Endometrial microvascular endothelial cells (primary cell): ENCODE data around the gene HIF1AN. TPM values are rescaled to one million over a fixed set of nuclear protein-coding genes. Genes with fewer than 3 reads are reported as not detected.

Experiments
- in situ Hi-C: cut with HindIII; loops from 2 replicates; pipeline ENCODE4 v1.10.0; 2017; ENCODE audit warnings: low sequenced_read_pairs, low pct_unique_long_range_greater_than_20kb; ENCODE audit errors: inconsistent ontology term
- total RNA-seq: library from RNA; depleted of rRNA; stranded (reverse); fragments of >200 nt; gene quantifications from one replicate; pipeline ENCODE4 v1.2.3, GENCODE V29; 2015; ENCODE audit errors: inconsistent ontology term

The HIF1AN gene
- total RNA-seq, 1 donor from 2014 or later = 5.4 TPM

DNA sequence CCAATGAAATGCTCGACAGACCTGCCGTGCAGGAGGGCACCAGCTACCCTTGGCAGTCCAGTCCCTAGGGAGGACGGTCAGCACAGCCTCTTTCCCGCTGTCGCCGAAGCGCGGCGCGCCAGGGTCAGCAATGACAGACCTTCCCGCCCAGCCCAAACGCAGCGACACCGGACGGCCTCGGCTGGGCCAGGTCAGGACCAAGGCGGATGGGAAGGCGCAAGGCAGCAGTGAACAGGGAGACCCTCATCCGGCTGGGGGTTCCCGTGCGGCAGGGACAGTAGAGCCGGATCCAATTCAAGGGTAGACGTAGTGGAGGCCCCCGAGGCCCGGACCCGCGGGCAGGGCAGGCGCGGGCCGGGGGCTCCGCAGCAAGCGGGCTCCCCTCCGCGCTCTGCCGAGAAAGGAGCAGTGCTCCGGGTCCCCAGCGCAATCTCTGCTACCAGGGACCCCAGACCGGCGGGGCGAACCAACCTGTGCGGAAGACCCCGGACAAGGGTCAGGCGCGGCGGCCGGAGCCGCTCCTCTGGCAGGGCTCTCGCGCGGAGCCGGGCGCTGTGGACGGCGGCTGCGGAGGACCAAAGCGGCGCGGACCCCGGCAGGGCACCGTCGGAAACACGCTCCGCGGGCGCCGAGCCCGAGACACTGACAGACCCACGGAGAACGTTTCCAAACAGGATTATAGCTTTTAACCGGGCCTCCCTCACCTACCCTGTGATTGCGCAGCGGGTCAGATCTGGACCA lies 16.3 kb upstream of the HIF1AN start, which contains the start of gene SEC31B:
Gene SEC31B, minus strand, starts transcription at position 551 of the 741 bp plus-strand sequence. CDS start 2,909 bp downstream, outside the sequence.
- in situ Hi-C loops = no loop called here

DNA sequence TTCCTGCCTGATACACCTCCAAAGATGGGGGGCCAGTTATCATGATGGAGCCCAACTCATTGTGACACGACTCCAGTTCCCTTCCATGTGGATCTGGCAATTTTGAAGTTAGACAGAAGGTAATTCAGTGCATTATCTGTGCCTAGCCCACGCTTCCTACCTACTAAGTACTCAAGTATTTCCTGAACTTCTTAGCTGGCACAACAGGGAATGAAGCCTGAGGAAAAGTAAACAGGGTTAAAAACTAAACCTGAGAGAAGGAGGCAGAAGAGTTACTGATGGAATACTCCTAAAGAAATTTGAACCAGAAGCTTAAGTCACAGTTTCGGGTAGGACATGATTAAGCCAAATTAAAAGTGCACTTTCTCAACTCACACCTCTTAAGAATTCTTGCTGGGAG lies 14.9 kb upstream of the HIF1AN start:
- in situ Hi-C loops = no loop called here

DNA sequence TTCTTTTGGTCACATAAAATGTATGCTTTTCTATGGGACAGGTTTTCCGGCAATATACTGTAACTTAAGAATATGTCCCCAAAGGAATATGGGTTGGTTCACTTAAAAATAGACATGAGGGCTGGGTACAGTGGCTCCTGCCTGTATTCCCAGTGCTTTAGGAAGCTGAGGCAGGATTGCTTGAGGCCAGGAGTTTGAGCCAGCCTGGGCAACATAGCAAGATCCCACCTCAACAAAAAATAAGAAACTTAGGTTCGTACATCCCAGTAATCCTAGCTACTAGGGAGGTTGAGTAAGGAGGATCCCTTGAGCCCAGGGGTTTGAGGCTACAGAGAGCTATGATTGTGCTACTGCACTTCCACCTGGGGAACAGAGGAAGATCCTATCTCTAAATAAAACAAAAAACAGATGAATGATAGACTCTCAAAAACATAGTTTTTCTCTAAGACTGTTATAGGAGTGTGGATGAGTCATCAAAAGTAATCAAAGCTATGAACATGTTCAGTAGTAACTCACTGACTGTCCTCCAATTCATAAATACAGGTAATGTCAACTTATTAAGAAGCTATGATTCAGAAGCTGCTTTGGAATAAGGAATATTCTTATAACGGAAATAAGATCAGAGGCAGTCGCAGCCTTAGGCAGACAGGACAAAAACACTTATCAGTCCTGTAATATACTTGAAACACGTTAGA lies 13.5 kb upstream of the HIF1AN start:
- in situ Hi-C loops = no loop called here

DNA sequence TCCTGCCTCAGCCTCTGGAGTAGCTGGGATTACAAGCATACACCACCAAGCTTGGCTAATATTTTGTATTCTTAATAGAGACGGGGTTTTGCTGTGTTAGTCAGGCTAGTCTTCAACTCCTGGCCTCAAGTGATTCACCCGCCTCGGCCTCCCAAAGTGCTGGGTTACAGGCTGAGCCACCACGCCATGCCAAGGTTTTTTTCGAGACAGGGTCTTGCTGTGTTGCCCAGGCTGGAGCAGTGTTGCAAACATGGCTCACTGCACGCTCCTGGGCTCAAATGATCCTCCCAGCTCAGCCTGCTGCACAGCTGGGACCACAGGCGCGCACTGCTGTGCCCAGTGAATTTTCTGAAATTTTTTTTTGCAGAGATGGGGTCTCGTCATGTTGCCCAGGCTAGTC lies 12.8 kb upstream of the HIF1AN start:
- in situ Hi-C loops = no loop called here

DNA sequence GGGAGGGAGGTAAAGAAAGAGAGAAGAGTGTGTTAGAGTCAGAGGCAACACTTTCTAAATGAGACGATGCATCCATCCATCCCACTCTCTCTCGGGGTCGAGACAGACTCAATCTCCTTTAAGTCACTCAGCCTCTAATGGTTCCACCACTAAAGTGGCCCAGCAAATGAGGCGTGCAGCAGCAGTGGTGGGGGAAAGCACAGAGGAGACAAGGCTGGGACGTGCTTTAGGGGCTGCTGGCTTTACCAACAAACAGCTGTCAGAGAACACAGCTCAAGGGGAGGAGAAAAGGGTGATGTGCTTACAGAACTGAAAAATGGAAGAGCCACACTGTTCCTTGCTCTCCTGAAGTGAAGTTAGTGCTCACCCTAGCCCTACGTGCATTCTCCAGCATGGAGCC lies 11.5 kb upstream of the HIF1AN start:
- in situ Hi-C loops = no loop called here

DNA sequence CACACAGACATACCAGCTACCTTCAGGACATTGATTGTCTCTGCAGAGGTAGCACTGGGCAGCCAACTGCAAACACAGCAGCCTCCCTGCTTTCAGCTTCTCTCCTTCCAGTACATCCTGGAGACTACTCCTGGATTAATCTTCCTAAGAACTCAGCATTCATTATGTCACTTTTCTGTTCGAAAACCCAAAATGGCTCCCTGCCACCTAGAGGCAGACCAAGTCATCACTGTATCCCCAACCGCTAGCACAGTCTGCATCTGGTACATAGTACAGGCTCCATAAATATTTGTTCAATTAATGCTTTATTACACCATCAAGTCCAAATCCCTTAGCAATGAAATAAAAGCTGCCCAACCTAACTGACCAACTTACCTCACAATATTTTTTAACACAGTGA lies 11.1 kb upstream of the HIF1AN start:
- in situ Hi-C loops = no loop called here

DNA sequence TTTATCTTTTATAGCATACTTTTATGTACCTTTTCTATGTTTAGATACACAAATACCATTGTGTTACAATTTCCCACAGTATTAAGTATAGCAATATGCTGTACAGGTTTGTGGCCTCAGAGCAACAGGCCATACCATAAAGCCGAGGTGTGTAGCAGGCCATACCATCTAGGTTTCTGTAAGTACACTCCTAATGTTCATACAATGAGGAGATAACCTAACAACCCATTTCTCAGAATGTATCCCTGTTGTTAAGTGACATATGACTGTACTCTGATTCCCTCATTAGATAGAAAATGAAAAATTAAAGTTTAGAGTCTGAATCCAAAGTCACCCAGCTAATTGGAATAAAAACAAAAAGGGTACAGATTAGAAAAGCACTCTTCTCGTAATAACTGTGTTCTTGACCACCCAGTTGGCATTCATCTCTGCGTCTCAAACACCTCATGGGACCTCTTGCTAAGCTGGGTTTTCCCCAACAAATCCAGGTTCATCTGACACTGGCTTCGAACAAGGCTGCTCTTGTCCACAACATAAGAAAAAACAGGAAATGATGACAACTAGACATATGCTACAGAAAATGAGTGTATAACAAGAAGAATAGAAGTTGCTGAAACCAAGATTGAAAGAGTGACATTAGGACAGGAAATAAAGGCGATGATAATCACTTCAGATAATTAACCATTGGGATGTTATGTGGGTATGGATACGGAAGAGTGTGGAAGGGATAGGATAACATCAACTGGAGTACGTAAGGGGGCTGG lies 7.4 kb upstream of the HIF1AN start:
- in situ Hi-C loops = no loop called here

DNA sequence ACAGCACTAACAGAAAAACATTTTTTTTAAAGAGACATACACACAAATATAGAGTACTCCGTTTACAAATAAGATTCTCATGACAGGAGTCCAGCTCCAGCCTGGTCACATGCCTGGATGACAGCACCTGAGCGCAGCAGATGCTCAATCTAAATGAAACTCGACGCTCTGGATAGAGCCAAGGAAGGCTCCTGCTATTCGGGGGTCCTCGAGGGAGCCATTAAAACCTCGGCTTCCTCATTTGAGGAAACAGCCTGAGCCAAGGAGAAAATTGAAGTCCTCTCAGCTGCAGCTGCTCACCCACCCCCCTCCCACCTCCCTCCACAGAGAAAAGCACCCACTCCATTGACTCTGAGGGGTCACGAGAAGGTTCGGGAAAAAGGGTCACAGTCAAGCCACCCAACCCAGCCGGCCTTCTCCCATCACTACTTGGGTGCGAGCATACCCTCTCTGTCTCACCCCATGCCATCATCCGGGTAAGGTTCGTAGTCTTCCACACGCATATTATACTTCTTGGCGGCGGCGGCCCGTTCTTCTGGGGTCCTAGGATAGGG lies 6.7 kb upstream of the HIF1AN start:
- in situ Hi-C loops = no loop called here

DNA sequence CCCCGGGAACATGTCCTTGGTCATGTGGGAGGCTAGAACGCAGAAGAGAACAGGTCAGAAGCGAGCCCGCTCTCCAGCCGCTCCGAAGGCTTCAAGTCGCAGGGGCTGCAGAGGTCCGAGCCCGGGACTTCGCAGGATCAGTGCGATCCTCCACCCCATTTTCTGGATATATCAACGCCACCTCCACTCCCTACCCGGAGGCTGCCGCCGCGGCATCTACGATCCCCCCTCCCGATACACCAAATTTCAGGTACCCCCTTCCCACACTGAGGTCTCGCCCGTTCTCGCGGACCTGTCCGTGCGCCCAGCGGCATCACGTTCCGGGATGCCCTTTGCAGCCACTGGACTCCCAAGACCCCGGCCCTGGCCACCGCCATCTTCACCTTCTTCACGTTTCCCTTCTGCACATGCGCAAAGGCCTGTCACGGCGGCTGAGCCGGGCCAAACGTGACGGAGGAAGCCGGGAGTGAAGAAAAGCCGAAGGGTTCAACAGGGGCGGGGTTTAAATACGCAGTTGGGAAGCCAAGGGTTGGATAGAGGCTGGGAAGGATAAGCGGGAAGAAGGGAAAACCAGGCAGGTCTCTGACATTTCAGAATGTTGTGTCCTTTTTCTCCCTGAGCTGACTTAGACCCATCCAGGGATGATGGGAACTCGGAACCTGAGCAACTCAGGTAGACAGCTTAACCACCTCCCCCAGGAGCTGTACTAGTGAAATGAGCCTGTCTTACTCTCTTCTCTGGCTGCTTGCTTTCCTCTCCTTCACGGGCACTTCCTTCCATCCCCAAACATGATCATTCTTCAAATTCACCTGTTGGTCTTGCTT lies 6.1 kb upstream of the HIF1AN start, which contains the start of gene NDUFB8:
Gene NDUFB8, minus strand, starts transcription at position 397 of the 824 bp plus-strand sequence. Its CDS starts 20 bp downstream, at position 377.
- in situ Hi-C loops = no loop called here

DNA sequence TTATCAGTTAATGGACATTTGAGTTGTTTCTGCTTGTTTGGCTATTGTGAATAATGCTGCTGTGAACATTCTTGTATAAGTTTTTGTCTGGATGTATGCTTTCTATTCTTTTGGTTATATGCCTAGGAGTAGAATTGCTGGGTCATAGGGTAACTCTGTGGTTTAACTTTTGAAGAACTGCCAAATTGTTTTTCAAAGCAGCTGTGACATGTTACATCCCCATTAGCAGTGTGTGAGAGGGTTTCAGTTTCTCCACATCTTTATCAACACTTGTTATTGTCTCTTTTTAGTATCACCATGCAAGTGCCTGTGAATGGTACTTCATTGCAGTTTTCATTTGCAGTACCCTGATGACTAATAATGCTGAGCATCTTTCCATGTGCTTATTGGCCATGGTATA lies 4.0 kb upstream of the HIF1AN start:
- in situ Hi-C loops = no loop called here

DNA sequence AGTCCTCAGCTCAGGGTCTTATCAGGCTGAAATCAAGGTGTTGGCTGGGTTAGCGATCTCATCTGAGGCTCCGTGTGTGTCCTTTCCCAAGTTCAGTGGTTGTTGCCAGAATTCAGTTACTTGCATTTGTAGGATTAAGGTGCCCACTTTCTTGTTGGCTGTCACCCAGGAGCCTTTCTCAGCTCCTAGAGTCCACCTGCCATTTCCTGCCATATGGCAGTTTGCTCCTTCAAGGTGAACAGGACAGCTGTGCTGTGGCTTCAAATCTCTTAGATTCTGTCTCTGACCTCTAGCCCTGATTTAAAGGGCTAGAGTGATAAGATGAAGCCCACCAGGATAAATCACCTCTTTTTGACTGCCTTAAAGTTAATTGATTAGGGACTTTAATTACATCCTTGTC lies 1.0 kb upstream of the HIF1AN start:
- in situ Hi-C loops = no loop called here

DNA sequence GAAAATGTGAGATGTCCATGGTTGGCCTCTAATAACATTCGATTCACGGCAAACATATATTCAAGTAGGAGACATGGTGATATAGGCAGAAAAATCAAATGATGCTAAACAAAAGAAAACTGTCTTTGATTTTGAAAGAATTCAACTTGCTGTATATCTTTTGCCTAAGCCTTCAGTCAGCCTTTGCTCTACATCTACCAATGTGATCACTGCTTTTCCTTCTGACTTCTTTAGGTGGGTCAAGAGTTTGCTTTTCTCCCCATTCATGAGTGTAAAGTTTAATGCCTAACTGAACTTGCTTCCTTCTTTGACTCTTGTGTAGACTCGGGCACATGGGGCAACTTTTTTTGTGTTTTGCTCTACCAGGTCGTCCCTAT lies 417 bp upstream of the HIF1AN start:
- in situ Hi-C loops = no loop called here

DNA sequence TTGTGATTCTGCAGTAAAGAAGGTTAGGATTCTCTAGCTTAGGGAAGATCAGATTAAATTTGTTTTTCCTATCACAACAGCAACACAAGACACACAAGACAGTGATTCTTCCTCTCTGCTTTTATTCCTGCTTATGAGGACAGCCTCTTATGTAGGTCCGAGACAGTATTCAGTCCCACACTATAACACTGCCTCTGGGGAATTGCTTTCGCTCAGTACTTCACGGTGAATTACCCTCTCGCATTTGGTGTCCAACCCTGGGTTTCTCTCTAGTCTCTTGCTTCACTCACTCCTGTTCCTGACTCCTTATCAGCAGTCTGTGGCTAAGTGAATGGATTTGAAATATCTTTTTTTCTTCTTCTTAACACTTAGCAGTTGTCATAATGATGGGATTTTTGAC lies 1.7 kb downstream of the HIF1AN start:
- in situ Hi-C loops = no loop called here

DNA sequence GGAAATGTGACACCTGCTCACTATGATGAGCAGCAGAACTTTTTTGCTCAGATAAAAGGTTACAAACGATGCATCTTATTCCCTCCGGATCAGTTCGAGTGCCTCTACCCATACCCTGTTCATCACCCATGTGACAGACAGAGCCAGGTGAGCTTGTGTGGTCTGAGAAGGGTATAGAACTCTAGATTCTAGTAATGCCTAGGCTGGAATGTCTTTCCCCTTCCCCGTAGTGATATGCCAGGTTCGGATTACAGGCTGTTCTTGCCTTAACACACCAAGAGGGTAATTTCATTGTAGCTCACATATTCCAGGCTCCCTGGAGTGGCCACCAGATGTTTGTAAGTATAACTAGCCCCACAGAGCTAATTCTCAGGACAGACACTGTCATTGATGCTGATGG lies 9.2 kb downstream of the HIF1AN start:
- in situ Hi-C loops = no loop called here

DNA sequence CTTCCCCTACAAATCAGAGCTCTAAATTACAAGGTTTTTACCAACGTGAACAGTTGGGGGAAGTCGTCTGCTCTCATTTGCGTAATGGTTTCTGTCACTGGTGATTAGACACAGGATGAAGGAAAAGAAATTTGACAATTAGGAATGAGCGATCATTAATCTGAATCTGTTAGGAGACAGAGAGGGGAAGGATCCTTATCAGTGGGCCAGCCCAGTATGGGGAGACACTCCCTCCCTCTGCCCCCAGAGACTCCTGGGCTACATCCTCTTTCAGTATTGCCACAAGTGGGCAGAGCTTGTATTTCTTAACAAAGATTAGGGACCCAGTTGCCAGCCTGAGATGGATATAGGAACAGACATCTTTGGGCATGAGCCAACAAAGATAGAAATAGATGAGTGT lies 15.5 kb downstream of the HIF1AN start:
- in situ Hi-C loops = no loop called here

DNA sequence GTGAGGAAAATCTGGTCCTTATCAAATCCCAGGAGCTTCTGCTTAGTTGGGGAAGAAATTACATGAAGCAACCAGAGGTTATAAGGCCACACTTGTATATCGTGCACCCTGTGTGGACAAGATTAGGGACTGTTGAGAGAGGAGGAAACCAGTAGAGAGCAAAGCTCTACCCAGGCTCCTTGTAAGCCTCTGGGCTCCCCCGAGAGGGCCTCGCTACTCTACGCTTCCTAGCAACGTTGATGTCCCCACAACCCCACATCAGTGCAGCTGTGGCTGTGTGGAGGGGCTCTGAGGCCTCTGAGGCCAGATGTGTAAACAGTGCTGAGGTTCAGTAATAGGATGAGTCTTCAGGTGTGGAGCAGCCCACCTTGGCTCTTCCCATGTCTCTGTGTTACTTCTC lies 16.0 kb downstream of the HIF1AN start:
- in situ Hi-C loops = no loop called here

DNA sequence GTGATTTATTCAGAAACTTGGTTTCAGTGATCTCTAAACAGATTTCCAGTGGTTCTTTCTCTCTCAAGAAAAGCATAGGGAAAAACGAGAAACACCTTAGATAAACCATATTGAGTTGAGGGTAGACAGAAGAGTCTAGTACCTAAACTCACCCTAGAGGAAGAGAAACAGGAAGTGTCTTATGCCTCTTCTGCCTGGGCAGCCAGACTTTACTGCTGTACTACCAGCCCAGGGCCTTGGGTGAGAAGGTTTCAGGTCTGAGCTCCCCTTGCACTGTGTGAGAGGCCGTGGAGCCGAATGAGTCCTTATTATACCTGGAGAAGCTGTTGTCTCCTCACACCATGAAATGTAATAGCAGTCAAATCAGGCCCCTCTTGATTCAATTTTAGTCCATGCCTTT lies 18.2 kb downstream of the HIF1AN start:
- in situ Hi-C loops = no loop called here

DNA sequence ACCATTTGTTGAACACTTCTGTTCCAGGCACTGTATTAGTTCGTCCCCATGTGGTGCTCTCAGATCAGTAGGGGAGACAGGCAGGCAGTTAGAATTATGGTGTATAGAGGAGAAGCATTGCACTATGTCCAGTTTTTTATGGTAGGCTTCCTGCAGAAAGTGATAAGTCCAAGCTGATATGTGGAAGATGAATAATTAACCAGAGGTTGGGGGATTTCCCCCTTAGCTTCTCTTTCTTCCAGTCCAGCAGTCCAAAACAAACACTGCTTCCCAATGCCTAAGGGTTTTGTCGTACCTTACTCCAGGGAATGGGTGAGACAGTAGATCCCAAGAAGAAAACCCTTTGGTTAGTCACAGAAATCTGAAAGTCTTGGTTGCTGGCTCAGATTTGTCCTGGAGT lies 19.2 kb downstream of the HIF1AN start:
- in situ Hi-C loops = no loop called here

DNA sequence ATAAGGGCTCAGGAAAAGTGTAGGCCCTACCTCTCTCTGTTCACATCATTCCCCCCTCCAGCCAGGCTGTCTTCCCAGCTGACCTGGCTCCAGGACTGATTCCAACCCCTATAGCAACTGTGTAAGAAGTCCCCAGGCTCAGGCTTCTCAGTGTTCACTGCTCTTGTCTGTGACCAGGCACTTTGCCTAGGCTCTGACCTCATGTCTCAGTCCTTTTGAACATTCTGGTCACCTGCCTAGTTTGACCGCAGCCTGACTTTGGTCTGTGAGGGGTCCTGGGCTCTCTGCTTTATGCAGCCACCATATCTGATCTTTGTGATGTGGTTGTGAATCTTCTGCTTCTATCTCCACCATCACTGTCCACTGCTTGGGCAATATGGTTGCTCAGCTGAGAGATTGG lies 24.5 kb downstream of the HIF1AN start:
- in situ Hi-C loops = no loop called here
